Hepatocyte (in vitro differentiated cells): ENCODE results near the gene MAP2K3.

Source experiments
- CTCF ChIP-seq: fragments of 200-600 bp; sonication (generic); IDR thresholded peaks from 2 replicates; pipeline ENCODE4 v1.5.1; 2016; ENCODE audit warnings: antibody characterized with exemption, mild to moderate bottlenecking; ENCODE audit not compliant: poor library complexity
- EZH2 ChIP-seq: fragments of 200-600 bp; sonication (generic); IDR thresholded peaks from 2 replicates; pipeline ENCODE4 v1.6.1; 2016; ENCODE audit warnings: antibody characterized with exemption, mild to moderate bottlenecking, borderline replicate concordance

GRCh38 chr17:21362331-21362931 lies 77.9 kb downstream of the MAP2K3 start:
- no peak for TF ChIP-seq CTCF
- TF ChIP-seq EZH2 = no peak
